Parietal lobe (tissue), 2 donors: Measurements from ENCODE around the gene LKAAEAR1. TPM values are rescaled to one million over a fixed set of nuclear protein-coding genes. Genes with fewer than 3 reads are reported as not detected.

Experiments used
- small RNA-seq: library from RNA; depleted of rRNA; stranded (forward); fragments of <200 nt; gene quantifications from one replicate; pipeline ENCODE3, GENCODE V24; 2014; ENCODE audit warnings: low replicate concordance
- total RNA-seq: library from RNA; depleted of rRNA; stranded (reverse); fragments of >200 nt; gene quantifications from one replicate; pipeline ENCODE4 v1.2.3, GENCODE V29; 2014

Gene LKAAEAR1
- total RNA-seq = 0.63 TPM

GRCh38 chr20:64083804-64084684 lies at the start of gene LKAAEAR1:
Gene LKAAEAR1, minus strand, starts transcription at chr20:64084398. Its CDS starts 179 bp downstream, at chr20:64084219.

GRCh38 chr20:64106981-64107735 lies 23.0 kb upstream of the LKAAEAR1 start, which contains the start of gene NPBWR2:
Gene NPBWR2, minus strand, starts transcription at chr20:64107565. Its CDS starts 734 bp downstream, at chr20:64106831.

GRCh38 chr20:64080013-64080812 lies 4.0 kb downstream of the LKAAEAR1 start, which contains the start of gene OPRL1:
Gene OPRL1, plus strand, starts transcription at chr20:64080082. Its CDS starts 12,639 bp downstream, at chr20:64092721.

GRCh38 chr20:64079273-64080012 lies 4.8 kb downstream of the LKAAEAR1 start, which contains the start of gene RGS19:
Gene RGS19, minus strand, starts transcription at chr20:64079518. Its CDS starts 2,632 bp downstream, at chr20:64076886.

GRCh38 chr20:64062596-64063388 lies 21.4 kb downstream of the LKAAEAR1 start, which contains the start of gene TCEA2:
Gene TCEA2, plus strand, starts transcription at chr20:64063198. Its CDS starts 115 bp downstream, at chr20:64063313.

GRCh38 chr20:64049060-64049877 lies 34.9 kb downstream of the LKAAEAR1 start, which contains the start of gene SOX18:
Gene SOX18, minus strand, starts transcription at chr20:64049639. Its CDS starts 123 bp downstream, at chr20:64049516.

GRCh38 chr20:64035933-64036345 lies 48.3 kb downstream of the LKAAEAR1 start, which contains the start of gene C20orf204:
Gene C20orf204, plus strand, starts transcription at chr20:64036182. Its CDS starts 142 bp downstream, at chr20:64036324.

Small RNAs within 50 kb of the gene (small RNA-seq; reads per million reads assigned to genes)
- gene AL355803.1 = not detected
- gene MIR6813 = not detected

Other genes with a start within 250 kb of the LKAAEAR1 start
- gene ABHD16B, start 222.9 kb downstream of the LKAAEAR1 start, total RNA-seq = not detected
- 32.6 TPM for gene TPD52L2, start 219.1 kb downstream of the LKAAEAR1 start, total RNA-seq
- 80.4 TPM for gene DNAJC5, start 189.3 kb downstream of the LKAAEAR1 start, total RNA-seq
- gene UCKL1, start 128.0 kb downstream of the LKAAEAR1 start, total RNA-seq = 32.9 TPM
- 21.0 TPM for gene ZNF512B, start 114.5 kb downstream of the LKAAEAR1 start, total RNA-seq
- gene SAMD10, start 104.8 kb downstream of the LKAAEAR1 start, total RNA-seq = 10.0 TPM
- 88.3 TPM for gene PRPF6, start 103.3 kb downstream of the LKAAEAR1 start, total RNA-seq
- 4.4 TPM for gene C20orf204, start 48.2 kb downstream of the LKAAEAR1 start, total RNA-seq
- gene SOX18, start 34.8 kb downstream of the LKAAEAR1 start, total RNA-seq = 0.63 TPM
- 44.8 TPM for gene TCEA2, start 21.2 kb downstream of the LKAAEAR1 start, total RNA-seq
- gene RGS19, start 4.9 kb downstream of the LKAAEAR1 start, total RNA-seq = 7.2 TPM
- 11.0 TPM for gene OPRL1, start 4.3 kb downstream of the LKAAEAR1 start, total RNA-seq
- gene NPBWR2, start 23.2 kb upstream of the LKAAEAR1 start, total RNA-seq = not detected
- 22.5 TPM for gene MYT1, start 80.1 kb upstream of the LKAAEAR1 start, total RNA-seq
- gene PCMTD2, start 171.3 kb upstream of the LKAAEAR1 start, total RNA-seq = 184 TPM